Adipocyte (in vitro differentiated cells): Measurements from ENCODE around the gene ZNF474.
A peak's percentile ranks its signal among the peaks of the same experiment; 100 is the strongest.
"Not testable (repeated sequence)": the region's sequence is repeated elsewhere in the genome, so short reads cannot be mapped to it uniquely, and the experiment has no call there.

ENCODE experiments used
- DNase-seq: peaks from one replicate; pipeline ENCODE4 v3.0.0-alpha.2; 2015; ENCODE audit warnings: low read depth
- H3K27me3 ChIP-seq: replicated peaks from 2 replicates; pipeline ENCODE4 v1.7.0; 2013; ENCODE audit warnings: mild to moderate bottlenecking, low read length, moderate library complexity; ENCODE audit not compliant: control insufficient read depth, insufficient read depth
- H3K36me3 ChIP-seq: 2 replicates; pipeline ENCODE4 v1.7.0; 2013; ENCODE audit warnings: low read length, mild to moderate bottlenecking, moderate library complexity; ENCODE audit not compliant: control insufficient read depth, insufficient read depth, severe bottlenecking
- H3K4me1 ChIP-seq: 2 replicates; pipeline ENCODE4 v1.7.0; 2013; ENCODE audit warnings: mild to moderate bottlenecking, low read length, moderate library complexity; ENCODE audit not compliant: control insufficient read depth, insufficient read depth
- H3K4me3 ChIP-seq: 2 replicates; pipeline ENCODE4 v1.7.0; 2013; ENCODE audit warnings: mild to moderate bottlenecking, low read length, moderate library complexity
- H3K9ac ChIP-seq: 2 replicates; pipeline ENCODE4 v1.7.0; 2013; ENCODE audit warnings: mild to moderate bottlenecking, low read length, moderate library complexity
- H3K9me3 ChIP-seq: 2 replicates; pipeline ENCODE4 v1.7.0; 2013; ENCODE audit warnings: mild to moderate bottlenecking, low read length, moderate library complexity; ENCODE audit not compliant: control insufficient read depth

ZNF474 gene

GRCh38 chr5:122129306-122129705 is at the start of gene ZNF474:
TSS of gene ZNF474 (plus strand) at chr5:122129546. CDS start at chr5:122151991, 22,445 bp downstream.
- DNase-seq: peak; percentile 94

GRCh38 chr5:122081541-122081940 is 47.8 kb upstream of the ZNF474 start:
- Histone ChIP-seq H3K36me3 (no peaks in the 10 kb centered on the region), H3K4me1 (peaks cover 21% of the 10 kb centered on the region), H3K4me3 (no peak overlapping the region), H3K27me3 (no peaks in the 10 kb centered on the region), H3K9me3 (no peaks in the 10 kb centered on the region), H3K9ac (no peak overlapping the region)
- no peak for DNase-seq

More at GRCh38 chr5:122129306-122129705, at the start of gene ZNF474:
- Histone ChIP-seq H3K36me3 (no peaks in the 10 kb centered on the region), H3K4me3 (no peak within 1 kb of the TSS), H3K9me3 (no peaks in the 10 kb centered on the region), H3K9ac (no peak within 1 kb of the TSS), H3K4me1 (peaks cover 25% of the 10 kb centered on the region), H3K27me3 (no peaks in the 10 kb centered on the region)

GRCh38 chr5:122083535-122083934 is 45.8 kb upstream of the ZNF474 start:
- H3K9me3 ChIP-seq: no peaks in the 10 kb centered on the region
- no peaks in the 10 kb centered on the region for H3K27me3 ChIP-seq
- DNase-seq: no peak
- H3K4me1 ChIP-seq: peaks cover 22% of the 10 kb centered on the region
- no peak overlapping the region for H3K4me3 ChIP-seq
- no peak overlapping the region for H3K9ac ChIP-seq
- H3K36me3 ChIP-seq: no peaks in the 10 kb centered on the region

- no peak overlapping the region for H3K4me3 ChIP-seq
- no peak overlapping the region for H3K9ac ChIP-seq
- H3K4me1 ChIP-seq: peaks cover 33% of the 10 kb centered on the region
- H3K27me3 ChIP-seq: no peaks in the 10 kb centered on the region
- H3K36me3 ChIP-seq: no peaks in the 10 kb centered on the region
- no peak for DNase-seq
- no peaks in the 10 kb centered on the region for H3K9me3 ChIP-seq
Observed at GRCh38 chr5:122085041-122085440, 44.3 kb upstream of the ZNF474 start.

- H3K4me1 ChIP-seq: peaks cover 42% of the 10 kb centered on the region
- H3K36me3 ChIP-seq: no peaks in the 10 kb centered on the region
- peak; percentile 56 for DNase-seq
- no peak overlapping the region for H3K4me3 ChIP-seq
- no peaks in the 10 kb centered on the region for H3K9me3 ChIP-seq
- H3K27me3 ChIP-seq: no peaks in the 10 kb centered on the region
- H3K9ac ChIP-seq: peak overlapping the region; percentile 24
Observed at GRCh38 chr5:122089096-122090013, 40.0 kb upstream of the ZNF474 start.

GRCh38 chr5:122091936-122092600 is 37.3 kb upstream of the ZNF474 start:
- DNase-seq: peak; percentile 79

GRCh38 chr5:122093415-122094180 is 35.7 kb upstream of the ZNF474 start:
- H3K4me3 ChIP-seq: peak overlapping the region; percentile 60
- peak; percentile 92 for DNase-seq
- H3K4me1 ChIP-seq: peaks cover 54% of the 10 kb centered on the region

More at GRCh38 chr5:122091936-122092600, 37.3 kb upstream of the ZNF474 start:
- Histone ChIP-seq H3K4me1 (peaks cover 55% of the 10 kb centered on the region), H3K27me3 (no peaks in the 10 kb centered on the region), H3K9ac (peak overlapping the region; percentile 56), H3K9me3 (no peaks in the 10 kb centered on the region), H3K4me3 (peak overlapping the region; percentile 10), H3K36me3 (no peaks in the 10 kb centered on the region)

GRCh38 chr5:122094251-122094650 is 35.1 kb upstream of the ZNF474 start:
- not testable (repeated sequence) for H3K9me3 ChIP-seq, H3K27me3 ChIP-seq, H3K36me3 ChIP-seq, DNase-seq
- peaks cover 54% of the 10 kb centered on the region for H3K4me1 ChIP-seq
- H3K4me3 ChIP-seq: peak overlapping the region; percentile 60
- peak overlapping the region; percentile 75 for H3K9ac ChIP-seq

More at GRCh38 chr5:122093415-122094180, 35.7 kb upstream of the ZNF474 start:
- no peaks in the 10 kb centered on the region for H3K36me3 ChIP-seq
- no peaks in the 10 kb centered on the region for H3K9me3 ChIP-seq
- H3K27me3 ChIP-seq: no peaks in the 10 kb centered on the region
- peak overlapping the region; percentile 75 for H3K9ac ChIP-seq

- H3K4me3 ChIP-seq: no peak overlapping the region
- H3K4me1 ChIP-seq: peaks cover 48% of the 10 kb centered on the region
- no peaks in the 10 kb centered on the region for H3K9me3 ChIP-seq
- H3K36me3 ChIP-seq: no peaks in the 10 kb centered on the region
- H3K9ac ChIP-seq: peak overlapping the region; percentile 75
- DNase-seq: no peak
- no peaks in the 10 kb centered on the region for H3K27me3 ChIP-seq
Observed at GRCh38 chr5:122095158-122095557, 34.2 kb upstream of the ZNF474 start.

GRCh38 chr5:122097391-122097790 is 32.0 kb upstream of the ZNF474 start:
- no peaks in the 10 kb centered on the region for H3K27me3 ChIP-seq

More at GRCh38 chr5:122097391-122097790, 32.0 kb upstream of the ZNF474 start:
- Histone ChIP-seq H3K9ac (no peak overlapping the region), H3K9me3 (no peaks in the 10 kb centered on the region), H3K36me3 (no peaks in the 10 kb centered on the region), H3K4me1 (peaks cover 48% of the 10 kb centered on the region), H3K4me3 (no peak overlapping the region)
- no peak for DNase-seq
